HG02759 (cell line): ENCODE data around the gene LSS.
"Not testable (repeated sequence)": the region's sequence is repeated elsewhere in the genome, so short reads cannot be mapped to it uniquely, and the experiment has no call there.

Experiments used
- ATAC-seq: cut with Tn5 transposase; IDR thresholded peaks from one replicate; pipeline ENCODE4 v1.9.1; 2021; ENCODE audit warnings: mild to moderate bottlenecking, moderate library complexity; ENCODE audit not compliant: unreplicated experiment

Gene LSS

DNA sequence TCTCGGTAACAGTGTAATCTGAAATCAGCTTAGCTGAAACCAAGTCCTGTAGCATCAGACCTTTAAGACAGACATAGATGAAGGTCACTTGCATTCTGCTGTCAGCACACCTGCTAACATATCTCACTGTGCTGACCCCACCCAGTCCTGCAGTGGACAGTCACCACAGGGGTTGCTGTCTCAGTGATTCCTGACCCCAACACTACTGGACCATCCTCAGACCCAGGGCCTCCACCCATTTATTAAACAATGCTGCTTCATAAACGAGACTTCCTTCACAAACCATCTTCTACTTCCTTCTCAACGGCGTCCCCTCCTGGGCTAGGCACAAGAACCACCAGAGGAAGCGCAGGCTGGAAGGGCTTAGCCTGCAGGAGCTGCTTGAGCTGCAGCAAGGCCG lies 17.8 kb upstream of the LSS start:
- no peak for ATAC-seq

DNA sequence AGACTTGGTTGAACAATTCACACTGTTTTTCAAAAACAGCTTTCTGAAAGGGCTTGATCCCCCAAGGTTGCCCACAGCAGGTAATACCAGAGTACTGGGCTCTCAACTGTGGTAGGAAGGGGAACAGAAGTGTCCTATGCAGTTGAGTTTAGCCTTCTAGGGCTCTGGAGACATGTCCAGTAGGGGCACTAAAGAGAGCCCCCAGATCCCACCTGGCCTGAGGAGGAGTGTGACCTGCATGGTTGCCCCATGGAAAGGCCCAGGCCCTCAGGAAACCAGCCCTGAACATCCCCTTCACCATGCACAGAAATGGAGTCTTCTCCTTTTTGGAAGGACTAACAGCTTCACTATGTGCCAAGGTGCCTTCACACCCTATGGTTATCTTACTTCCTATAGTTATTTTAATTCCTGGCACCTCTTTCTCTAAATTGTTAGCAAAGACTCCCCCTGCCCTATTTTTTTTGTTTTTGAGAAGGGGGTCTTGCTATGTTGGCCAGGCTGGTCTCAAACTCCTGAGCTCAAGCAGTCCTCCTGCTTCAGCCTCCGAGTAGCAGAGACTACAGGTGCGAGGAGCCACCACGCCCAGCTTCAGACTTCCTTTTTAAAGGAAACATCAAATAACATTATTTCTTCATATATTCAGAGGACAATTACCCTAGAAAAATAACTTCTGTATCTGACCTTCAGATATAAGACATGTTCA lies 16.8 kb upstream of the LSS start:
- no peak for ATAC-seq

DNA sequence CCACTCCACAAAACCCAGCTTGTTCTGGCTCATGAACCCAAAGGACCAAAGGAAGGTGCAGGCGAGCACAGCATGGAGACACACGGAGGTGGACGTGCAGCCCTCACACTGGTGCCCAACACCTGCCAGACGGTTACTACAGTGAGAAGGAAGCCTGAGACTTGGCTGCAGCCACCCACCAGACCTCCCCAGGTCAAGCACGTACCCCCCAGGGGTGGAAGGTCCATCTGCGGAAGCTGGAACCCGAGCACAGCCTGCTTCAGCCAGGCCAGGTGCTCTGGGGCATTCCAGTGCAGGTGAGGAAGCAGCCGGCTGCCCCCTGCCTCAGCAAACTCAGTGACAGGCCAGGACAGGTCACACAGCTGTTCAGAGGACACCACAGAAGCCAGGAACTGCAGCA lies 16.0 kb upstream of the LSS start:
- ATAC-seq = no peak

DNA sequence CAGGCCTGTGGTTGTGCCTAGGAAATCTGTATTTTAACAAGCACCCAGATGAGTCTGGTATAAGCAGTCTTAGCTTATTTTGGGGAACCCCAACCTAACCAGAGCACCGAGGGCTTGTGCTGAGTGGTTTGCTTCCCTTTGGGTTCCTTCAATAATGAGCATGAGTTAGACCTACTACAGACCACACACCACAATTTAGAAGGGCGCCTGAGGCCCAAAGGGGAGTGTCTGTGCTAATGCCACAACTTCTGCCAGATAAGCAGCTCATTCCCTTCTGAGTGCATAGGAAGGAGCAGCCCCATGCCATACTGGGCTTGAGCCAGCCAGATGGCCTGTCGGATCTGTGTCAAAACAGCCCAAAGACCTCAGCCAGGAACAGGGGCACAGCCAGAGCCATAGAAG lies 15.4 kb upstream of the LSS start:
- ATAC-seq = no peak

DNA sequence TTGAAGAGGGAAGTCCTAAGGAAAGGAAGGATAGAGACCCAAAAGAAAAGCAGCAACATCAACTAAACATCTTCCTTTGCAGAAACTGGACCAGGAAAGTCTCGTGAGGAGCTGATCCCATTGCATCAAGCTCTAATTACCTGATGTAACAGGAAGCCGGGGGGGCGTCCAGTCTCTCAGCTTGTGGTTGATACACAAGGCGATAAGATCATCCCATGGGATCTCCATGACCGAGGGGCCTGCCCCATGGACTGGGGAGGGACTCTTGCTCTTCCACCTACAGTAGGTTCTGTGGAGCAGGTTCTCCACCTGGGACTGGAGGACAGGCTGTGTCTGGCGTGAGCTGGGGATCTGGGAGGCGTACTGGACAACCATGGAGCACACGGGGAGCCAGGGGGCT lies 14.8 kb upstream of the LSS start:
- no peak for ATAC-seq

DNA sequence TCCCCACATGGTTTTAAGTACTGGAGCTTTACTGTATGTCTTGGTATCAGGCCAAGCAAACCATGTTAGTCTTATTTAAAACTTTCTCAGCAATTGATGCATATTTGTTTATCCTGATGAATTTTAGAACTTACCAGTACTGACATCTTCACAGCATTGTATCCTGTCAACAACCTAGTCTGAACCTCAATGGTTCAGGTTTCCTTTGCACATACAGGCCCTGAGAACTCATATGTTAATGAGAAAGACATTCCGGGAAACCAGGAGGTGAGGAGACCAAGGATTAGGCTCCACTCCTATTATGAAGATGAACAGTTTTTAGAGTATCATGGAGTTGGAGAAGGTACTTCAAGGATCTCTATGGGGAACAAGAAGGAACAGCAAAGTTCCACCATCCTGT lies 13.0 kb upstream of the LSS start:
- not testable (repeated sequence) for ATAC-seq

DNA sequence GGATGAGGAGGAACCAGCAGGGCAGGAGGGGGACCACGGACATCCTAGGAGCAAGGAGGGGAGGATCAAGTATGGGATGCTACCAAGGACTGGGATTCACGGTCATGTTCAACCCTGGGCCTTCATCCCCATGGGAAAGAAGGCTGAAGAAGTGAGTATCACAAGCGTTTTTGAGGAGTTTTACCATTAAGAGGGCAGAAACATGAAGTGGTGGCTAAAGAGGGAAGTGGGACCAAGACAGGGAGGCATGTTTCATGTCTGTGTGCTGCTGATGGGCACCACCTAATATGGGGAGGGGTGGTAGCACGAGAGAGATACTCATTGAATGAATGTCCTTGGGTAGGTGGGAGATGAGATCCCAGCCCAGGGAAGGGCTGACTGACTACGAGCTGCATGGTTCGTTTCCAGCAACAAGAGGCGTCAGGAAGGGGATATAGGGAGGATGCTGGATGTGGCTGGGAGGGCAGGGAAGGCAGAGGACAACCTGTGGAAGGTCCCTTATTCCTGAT lies 11.3 kb upstream of the LSS start:
- ATAC-seq = no peak

DNA sequence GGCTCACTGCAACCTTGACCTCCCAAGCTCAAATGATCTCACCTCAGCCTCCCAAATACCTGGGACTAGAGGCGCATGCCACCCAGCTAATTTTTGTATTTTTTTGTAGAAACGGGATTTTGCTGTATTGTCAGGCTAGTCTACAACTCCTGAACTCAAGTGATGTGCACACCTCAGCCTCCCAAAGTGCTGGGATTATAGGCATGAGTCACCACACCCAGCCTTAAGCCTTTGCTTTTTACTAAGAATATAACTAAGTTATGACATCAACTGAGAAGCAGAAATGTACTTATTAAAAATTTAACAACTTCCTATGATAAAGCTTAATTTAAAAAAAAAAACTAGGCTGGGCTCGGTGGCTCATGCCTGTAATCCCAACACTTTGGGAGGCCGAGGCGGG lies 8.9 kb upstream of the LSS start:
- ATAC-seq = no peak

DNA sequence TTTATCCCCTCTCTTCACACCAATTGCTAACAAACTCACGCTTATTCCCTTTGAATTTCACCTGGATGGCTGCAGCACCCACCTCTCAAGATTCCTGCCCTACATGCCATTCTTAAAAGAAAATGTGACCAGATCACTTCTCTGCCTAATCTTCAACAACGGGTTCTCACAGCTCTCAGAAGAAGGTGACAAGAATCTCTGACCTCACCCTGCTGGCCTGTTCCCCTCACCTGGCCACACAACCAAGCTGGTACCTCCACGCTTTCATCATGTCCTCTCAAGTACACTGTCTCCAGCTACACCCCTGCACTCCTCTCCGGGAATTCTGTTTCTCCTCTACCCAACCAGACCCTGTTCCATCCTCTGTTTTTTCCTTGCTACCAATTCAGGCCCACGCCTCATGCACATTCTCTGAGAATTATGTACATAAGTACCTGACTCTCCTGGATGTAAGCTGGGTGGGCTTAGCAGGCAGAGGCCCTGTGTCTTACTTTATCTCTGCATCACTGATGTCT lies 5.9 kb upstream of the LSS start:
- no peak for ATAC-seq

DNA sequence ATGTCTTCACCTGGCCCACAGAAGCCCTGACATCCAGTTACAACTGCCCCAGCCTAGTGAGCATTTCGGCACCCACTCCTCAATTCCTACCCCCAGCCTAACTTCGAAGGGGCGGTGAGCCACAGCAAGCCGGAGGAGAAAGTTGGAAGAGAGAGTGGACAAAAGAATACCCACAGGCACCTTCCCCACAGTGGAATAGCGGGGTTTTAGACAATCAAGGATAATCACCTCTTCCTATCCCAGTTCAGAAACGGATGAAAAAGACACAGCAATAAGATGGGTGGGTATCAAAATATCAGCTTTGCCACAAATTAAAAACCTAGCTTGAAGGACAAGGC lies 1.3 kb upstream of the LSS start:
- ATAC-seq = no peak

DNA sequence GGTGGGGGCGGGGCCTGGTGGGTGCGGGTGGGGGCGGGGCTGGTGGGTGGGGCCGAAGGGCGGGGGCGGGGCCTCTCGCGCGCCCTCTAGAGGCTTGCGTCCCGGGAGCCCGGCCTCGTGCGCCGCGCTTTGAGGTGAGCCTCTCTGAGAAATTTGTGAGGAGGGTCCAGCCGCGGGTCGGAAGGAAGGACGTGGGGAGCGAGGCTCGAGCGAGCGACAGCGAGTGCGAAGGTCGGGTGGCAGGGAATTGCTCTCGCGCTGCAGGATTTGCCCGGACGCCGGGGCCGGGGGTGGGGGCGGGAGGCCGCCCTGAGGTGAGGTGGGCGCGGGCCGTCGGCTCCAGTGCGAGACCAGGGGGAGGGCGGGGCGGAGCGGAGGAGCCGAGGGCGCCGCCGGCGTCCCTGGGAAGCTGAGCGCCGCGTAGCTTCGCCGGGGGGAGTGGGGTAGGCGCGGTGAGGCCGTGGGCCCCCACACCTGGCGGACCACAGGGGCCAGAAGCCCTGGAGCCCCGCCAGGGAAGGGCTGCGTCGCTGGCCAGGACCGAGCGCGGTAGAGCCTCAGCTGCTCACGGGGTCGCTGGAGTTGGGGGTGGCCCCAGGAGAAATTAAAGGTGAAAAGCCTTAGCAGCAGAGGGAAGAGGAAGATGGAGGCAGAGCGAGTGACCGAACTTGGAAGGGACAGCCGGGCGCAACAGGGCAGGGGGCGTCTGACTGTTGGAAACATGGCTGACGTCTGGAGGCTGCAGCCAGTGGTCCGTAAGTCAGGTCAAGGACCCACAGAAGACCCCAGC lies 754 bp upstream of the LSS start:
- ATAC-seq = peak; percentile 23

DNA sequence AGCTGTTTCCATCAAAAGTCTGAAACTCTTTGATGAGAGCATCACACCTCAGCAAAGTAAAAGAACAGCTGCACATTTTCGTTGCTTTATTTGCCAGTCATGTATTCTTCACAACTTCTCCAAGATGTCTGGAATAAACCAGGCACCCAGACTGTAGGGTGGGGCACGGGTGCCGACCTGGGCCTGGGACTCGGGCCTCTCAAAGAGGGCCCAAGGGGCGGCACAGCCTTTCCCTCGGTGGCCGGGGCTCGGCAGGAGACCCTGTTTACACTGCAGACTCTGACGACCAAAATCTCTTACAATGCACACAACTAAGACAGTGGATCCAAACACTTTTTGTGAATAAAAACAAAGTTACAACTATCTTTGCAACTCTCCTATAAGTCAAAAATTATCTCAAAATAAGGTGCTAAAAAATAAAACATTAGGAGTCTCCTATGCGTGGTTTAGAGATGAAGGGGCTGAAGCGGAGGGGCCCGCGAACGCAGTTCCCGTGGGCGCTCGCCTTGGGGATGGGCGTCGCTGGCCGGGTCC lies 696 bp downstream of the LSS start:
- no peak for ATAC-seq

DNA sequence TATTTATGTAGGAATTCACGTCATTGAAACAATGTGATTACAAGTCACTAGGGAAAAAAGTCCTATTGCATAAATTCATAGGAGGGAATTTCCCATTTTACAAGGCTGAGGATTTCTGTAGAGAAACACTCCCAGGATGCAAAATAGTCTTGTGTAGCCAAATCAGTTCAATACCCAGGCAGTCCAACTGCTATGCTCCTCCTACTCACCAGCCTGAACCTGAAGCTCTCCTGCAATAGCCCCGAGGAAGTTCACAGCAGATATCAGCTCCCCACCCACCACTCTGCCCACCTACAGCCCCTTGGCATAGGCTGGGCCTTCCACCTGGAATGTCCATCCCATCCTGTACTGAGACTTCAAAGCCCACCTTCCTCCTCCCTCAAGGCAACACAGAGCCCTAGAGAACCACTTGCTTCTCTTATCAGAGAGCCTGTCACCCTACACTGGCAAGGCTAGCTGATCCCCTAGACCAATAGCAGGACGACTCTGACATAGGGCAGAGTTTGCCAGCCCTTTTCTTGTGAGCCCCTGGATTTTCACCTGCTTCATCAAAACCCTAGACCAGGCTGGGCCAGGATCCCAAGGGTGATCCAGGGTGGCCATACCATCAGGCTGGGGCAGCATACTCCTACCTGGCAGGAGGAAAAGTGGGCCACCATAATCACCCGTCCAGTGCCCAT lies 1.5 kb downstream of the LSS start:
- no peak for ATAC-seq

DNA sequence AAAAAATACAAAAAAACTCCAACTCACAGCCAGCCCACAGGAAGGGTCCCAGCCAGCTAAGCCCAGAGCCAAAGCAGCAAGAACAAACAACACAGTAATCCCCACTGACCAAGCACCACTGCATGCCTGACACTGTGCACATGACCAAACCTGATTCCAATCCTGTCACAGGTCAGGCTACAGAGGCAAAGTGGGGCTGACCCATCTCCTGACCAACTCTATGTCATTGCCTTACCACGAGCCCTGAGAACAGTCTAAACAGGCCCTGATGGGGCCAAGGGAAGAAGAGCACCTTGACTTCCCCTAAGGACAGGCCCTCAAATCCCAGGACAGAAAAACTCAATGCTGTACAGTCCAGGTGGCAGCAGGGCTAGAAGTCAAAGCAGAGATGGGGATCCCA lies 2.4 kb downstream of the LSS start:
- no peak for ATAC-seq

DNA sequence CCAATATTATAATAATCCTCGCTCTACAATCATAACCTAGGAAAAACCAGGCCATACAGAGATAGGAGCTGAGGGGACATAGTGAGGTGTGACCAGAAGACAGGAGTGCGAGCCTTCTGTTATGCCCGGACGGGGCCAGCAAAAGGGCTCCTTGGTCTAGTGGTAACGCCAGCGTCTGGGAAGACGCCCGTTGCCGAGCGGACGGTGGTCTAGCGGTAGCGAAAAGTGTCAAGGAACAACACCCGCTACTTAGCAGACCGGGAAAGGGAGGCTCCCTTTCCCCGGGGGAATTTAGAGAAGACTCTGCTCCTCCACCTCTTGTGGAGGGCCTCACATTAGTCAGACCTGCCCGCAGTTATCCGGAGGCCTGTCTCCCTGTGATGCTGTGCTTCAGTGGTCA lies 4.9 kb downstream of the LSS start:
- ATAC-seq = not testable (repeated sequence)

DNA sequence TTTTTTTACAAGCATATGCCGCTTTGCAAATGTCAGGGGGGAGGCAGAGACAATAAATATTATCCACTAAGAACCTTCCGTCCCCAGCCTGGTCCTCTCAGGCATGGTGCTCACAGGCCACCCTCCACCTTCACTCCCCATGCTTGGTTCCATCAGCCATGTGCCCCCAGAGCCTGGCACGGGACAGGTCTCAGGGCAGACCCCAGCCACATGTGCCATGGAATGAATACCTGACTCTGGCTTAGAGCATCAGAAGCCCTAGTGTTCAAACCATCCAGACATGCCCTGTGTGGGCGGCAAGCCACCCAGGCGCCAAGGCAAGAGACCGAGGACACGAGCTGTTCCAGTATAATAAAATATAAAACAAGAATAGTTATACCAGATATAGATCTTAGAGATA lies 5.4 kb downstream of the LSS start:
- no peak for ATAC-seq

DNA sequence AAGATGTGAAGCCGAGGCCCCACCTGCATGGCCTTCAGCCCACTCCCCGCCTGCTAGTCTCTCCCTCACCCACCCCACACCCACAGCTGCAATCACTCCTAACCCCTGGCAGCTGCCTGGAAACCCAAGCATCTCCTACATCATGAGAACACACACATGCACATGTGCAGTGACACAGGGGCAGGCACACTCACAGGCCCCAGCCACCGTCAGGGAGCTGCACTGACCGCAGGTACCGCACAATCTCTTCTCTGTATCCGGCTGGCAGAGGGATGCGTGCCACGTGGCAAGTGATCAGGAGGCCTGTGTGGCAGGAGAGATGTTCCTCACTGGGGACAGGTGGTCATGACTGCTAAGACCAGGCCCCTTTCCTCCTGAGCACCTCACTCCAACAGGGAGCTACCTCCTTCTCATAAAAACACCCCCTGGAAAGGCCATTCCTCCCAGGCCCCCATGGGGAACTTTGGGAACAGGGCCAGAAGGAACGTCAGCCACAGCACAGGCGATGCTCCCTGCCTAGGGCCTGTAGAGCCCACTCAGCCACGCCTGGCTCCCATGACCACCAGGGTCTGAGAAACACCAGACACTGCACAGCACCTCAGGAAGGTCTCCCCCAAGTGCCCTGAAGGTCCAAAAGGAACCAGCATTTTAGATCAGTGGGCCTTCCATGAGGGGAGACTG lies 6.0 kb downstream of the LSS start:
- no peak for ATAC-seq

DNA sequence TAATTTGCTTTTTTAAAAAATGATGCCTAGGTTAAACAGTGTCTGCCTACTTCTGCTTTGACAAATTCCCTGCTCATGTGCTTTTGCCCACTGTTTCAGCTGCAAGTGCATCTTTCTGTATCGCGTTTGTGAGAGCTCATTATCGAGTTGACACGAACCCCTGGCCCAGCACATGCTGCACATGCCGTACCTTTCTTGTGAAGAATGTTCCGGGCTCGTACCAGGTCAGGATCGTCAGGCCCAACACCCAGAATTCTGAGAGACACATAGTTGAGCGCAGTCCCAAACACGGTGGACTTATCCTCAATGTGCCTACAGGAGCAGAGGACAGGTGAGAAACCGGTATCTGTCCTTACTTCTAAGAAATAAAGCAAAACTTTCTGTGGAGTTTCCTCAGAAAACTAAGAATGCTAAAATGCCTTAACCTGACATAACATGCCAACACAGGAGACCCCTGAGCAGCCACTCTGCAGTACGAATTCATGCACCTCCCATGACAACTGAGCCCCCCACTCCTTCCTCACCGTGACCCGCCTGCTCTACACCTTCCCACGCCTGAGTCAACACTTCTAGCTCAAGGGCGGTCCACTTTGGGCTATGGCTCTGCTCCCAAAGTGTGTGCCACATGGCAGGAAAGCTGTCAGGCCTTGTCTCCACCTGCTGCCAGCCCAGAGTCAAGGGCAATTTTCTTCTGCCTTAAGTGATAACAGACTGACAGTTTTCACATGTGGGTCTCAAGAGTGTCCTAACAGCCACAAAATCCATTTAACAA lies 6.7 kb downstream of the LSS start:
- no peak for ATAC-seq

DNA sequence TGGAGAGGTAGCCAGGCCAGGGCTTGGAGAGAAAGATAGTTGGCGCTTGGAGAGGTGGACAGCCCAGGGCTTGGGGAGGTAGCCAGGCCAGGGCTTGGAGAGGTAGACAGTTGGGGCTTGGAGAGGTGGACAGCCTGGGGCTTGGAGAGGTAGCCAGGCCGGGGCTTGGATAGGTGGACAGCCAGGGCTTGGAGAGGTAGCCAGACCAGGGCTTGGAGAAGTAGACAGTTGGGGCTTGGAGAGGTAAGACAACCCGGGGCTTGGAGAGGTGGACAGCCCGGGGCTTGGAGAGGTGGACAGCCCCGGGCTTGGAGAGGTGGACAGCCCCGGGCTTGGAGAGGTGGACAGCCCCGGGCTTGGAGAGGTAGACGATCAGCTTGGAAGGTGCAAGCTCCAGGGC lies 7.7 kb downstream of the LSS start:
- ATAC-seq = no peak

DNA sequence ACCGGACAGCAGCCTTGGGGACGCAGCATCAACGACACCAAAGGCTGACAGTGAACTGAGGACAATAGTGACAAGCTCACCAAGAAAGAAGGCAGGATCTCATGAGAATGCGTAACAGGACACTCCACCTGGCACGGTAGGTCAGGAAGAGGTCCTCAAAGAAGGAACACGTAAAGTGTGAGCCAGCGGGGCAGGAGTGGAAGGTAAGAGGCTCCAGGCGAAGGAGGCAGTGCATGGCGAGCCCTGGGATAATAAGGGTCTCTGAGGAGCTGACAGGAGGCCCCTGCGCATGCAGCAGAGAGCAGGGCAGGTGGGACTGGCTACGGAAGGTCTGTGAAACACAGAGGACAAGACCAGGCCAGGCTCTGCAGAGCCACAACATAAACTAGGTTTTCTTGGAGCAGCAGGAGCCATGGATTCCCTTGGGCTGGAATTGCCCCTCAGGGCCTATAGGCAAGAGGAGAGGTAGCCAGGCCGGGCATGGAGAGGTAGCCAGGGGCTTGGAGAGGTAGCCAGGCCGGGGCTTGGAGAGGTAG lies 8.2 kb downstream of the LSS start:
- no peak for ATAC-seq
